ENCODE data around the gene TM4SF4. TPM values are rescaled to one million over a fixed set of nuclear protein-coding genes. Genes with fewer than 3 reads are reported as not detected.

TM4SF4 gene
- polyA plus RNA-seq, 3 donors, result 0.08 TPM; not detected in 2

- no peak overlapping the region for H3K4me3 Mint-ChIP-seq
- DNase-seq, result no peak
- peak overlapping the region in 1 of 7 donors; percentile 51 for H3K27ac Mint-ChIP-seq
- Histone ChIP-seq H2AFZ (ENCODE audit: insufficient read depth, low read depth, low read length, poor library complexity, severe bottlenecking) (no peak overlapping the region), H3K4me3 (replicated peaks in 1 of 3; ENCODE audit: low read depth in 2 of 3, low read length in 3 of 3) (no peak overlapping the region), H3K4me2 (replicated peaks; ENCODE audit: extremely low read depth, low read length, poor library complexity, severe bottlenecking) (no peak overlapping the region), H3K9ac (ENCODE audit: insufficient read depth, low read length, poor library complexity, severe bottlenecking) (no peak overlapping the region), H3K27me3 (ENCODE audit: control insufficient read depth in 2 of 2, insufficient read depth in 2 of 2, low read length in 2 of 2) (no peaks in the 10 kb centered on the region), H3K4me1 (ENCODE audit: control insufficient read depth in 1 of 2, insufficient read depth in 2 of 2, low read length in 2 of 2) (peaks cover 23% of the 10 kb centered on the region in 2 donors), H4K20me1 (ENCODE audit: insufficient read depth, low read length) (no peaks in the 10 kb centered on the region), H3K27ac (ENCODE audit: low read depth in 1 of 2, low read length in 2 of 2) (no peak overlapping the region), H3K9me3 (replicated peaks in 1 of 2; ENCODE audit: control insufficient read depth in 1 of 2, insufficient read depth in 1 of 2, low read length in 2 of 2) (peaks cover 11 to 13% of the 10 kb centered on the region in 2 donors), H3K36me3 (replicated peaks in 1 of 2; ENCODE audit: control insufficient read depth in 1 of 2, insufficient read depth in 2 of 2, low read length in 2 of 2) (no peaks in the 10 kb centered on the region), H3K79me2 (ENCODE audit: insufficient read depth, low read length) (no peaks in the 10 kb centered on the region)
- H3K4me1 Mint-ChIP-seq, result peaks cover 26% of the 10 kb centered on the region
- peaks cover 1 to 2% (median 2%) of the 10 kb centered on the region in 3 donors for H3K27me3 Mint-ChIP-seq (ENCODE audit: low read depth in 3 of 3)
- H3K36me3 Mint-ChIP-seq, result peaks cover 5 to 14% of the 10 kb centered on the region in 2 donors
- TF ChIP-seq, protein P1, sequence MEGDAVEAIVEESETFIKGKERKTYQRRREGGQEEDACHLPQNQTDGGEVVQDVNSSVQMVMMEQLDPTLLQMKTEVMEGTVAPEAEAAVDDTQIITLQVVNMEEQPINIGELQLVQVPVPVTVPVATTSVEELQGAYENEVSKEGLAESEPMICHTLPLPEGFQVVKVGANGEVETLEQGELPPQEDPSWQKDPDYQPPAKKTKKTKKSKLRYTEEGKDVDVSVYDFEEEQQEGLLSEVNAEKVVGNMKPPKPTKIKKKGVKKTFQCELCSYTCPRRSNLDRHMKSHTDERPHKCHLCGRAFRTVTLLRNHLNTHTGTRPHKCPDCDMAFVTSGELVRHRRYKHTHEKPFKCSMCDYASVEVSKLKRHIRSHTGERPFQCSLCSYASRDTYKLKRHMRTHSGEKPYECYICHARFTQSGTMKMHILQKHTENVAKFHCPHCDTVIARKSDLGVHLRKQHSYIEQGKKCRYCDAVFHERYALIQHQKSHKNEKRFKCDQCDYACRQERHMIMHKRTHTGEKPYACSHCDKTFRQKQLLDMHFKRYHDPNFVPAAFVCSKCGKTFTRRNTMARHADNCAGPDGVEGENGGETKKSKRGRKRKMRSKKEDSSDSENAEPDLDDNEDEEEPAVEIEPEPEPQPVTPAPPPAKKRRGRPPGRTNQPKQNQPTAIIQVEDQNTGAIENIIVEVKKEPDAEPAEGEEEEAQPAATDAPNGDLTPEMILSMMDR (IDR thresholded peaks at IDR 0.05), result no peak
- intact Hi-C loops (cut with micrococcal nuclease), result no loop called here
- H3K9me3 Mint-ChIP-seq, result peaks cover 8 to 27% (median 19%) of the 10 kb centered on the region in 7 donors
These were observed 19.8 kb upstream of the TM4SF4 start for GRCh38 chr3:149454746-149455145.

DNA sequence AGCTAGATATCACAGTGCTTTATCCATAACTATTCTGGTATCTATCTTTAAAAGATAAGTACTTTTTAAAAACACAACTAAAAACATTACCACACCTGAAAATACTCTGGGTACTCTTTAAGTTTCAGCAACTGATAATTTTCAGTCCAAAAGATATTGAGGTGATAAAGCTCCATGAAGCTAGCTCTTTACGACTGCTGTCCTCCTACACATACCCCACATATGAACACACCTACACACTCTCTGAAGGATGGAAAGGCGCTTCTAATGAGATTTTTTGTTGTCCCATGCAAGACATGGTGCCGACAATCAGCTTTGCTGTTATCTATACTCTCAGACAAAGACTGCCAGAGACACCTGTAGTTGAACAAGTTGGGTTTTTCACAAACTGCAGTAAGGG lies 19.1 kb upstream of the TM4SF4 start:
- Histone ChIP-seq H3K4me1 (ENCODE audit: control insufficient read depth in 1 of 2, insufficient read depth in 2 of 2, low read length in 2 of 2) (peaks cover 16 to 17% of the 10 kb centered on the region in 2 donors), H3K36me3 (replicated peaks in 1 of 2; ENCODE audit: control insufficient read depth in 1 of 2, insufficient read depth in 2 of 2, low read length in 2 of 2) (no peaks in the 10 kb centered on the region), H3K79me2 (ENCODE audit: insufficient read depth, low read length) (no peaks in the 10 kb centered on the region), H3K27ac (ENCODE audit: low read depth in 1 of 2, low read length in 2 of 2) (no peak overlapping the region), H3K9me3 (replicated peaks in 1 of 2; ENCODE audit: control insufficient read depth in 1 of 2, insufficient read depth in 1 of 2, low read length in 2 of 2) (peaks cover 11 to 13% of the 10 kb centered on the region in 2 donors), H3K27me3 (ENCODE audit: control insufficient read depth in 2 of 2, insufficient read depth in 2 of 2, low read length in 2 of 2) (no peaks in the 10 kb centered on the region), H2AFZ (ENCODE audit: insufficient read depth, low read depth, low read length, poor library complexity, severe bottlenecking) (no peak overlapping the region), H3K4me3 (replicated peaks in 1 of 3; ENCODE audit: low read depth in 2 of 3, low read length in 3 of 3) (no peak overlapping the region), H3K4me2 (replicated peaks; ENCODE audit: extremely low read depth, low read length, poor library complexity, severe bottlenecking) (no peak overlapping the region), H4K20me1 (ENCODE audit: insufficient read depth, low read length) (no peaks in the 10 kb centered on the region), H3K9ac (ENCODE audit: insufficient read depth, low read length, poor library complexity, severe bottlenecking) (no peak overlapping the region)
- DNase-seq, result no peak
- Mint-ChIP-seq H3K36me3 (peaks cover 5 to 14% of the 10 kb centered on the region in 2 donors), H3K9me3 (peaks cover 8 to 27% (median 19%) of the 10 kb centered on the region in 7 donors), H3K4me3 (no peak overlapping the region), H3K27ac (no peak overlapping the region), H3K4me1 (peaks cover 20% of the 10 kb centered on the region), H3K27me3 (ENCODE audit: low read depth in 3 of 3) (peaks cover 1 to 2% (median 2%) of the 10 kb centered on the region in 3 donors)
- no CpG with 5 or more reads among the region's 3 CpGs for WGBS (ENCODE audit: insufficient coverage)
- TF ChIP-seq, protein P1 (IDR thresholded peaks at IDR 0.05), result no peak
- intact Hi-C loops (cut with micrococcal nuclease), result no loop called here
